ENCODE results near the gene PHLDA1. TPM values are rescaled to one million over a fixed set of nuclear protein-coding genes. Genes with fewer than 3 reads are reported as not detected.

PHLDA1 gene
- total and polyA plus RNA-seq, 9 of the 15 experiments (the other 6 are each of a cell fraction or from before 2014, with no cell fraction given) = 0.15 to 2.9 (median 0.54) TPM

- H3K79me2 ChIP-seq (ENCODE audit: control insufficient read depth, insufficient read depth, low read length) = no peaks in the 10 kb centered on the region
- CTCF ChIA-PET (ENCODE audit: low intra/inter-chr PET ratio) = no interaction called here
- no peak overlapping the region for H3K27ac ChIP-seq (ENCODE audit: extremely low read depth, low read depth, low read length)
- POLR2A ChIA-PET = no interaction called here
- WGBS (ENCODE audit: insufficient coverage, low coverage, missing lambda C conversion rate) = 30% methylated on average over 10 of the region's 10 CpGs
- no peak for FAIRE-seq
- H4K20me1 ChIP-seq (replicated peaks; ENCODE audit: control insufficient read depth, insufficient read depth, low read length) = no peaks in the 10 kb centered on the region
- H3K4me1 ChIP-seq (replicated peaks in 1 of 2; ENCODE audit: control insufficient read depth in 2 of 2, insufficient read depth in 2 of 2, low read length in 2 of 2) = peaks cover 0 to 15% of the 10 kb centered on the region in 2 experiments; a peak in 3 of 5 replicates
- intact Hi-C loops (cut with micrococcal nuclease) = no loop called here
- no peak overlapping the region for H3K4me2 ChIP-seq (ENCODE audit: insufficient read depth, low read length)
- H3K9me1 ChIP-seq (ENCODE audit: control insufficient read depth, insufficient read depth, low read length) = no peaks in the 10 kb centered on the region
- no peak for DNase-seq (ENCODE audit: extremely low read depth in 1 of 4, low spot score in 3 of 4)
- H3K27me3 ChIP-seq (ENCODE audit: control insufficient read depth in 2 of 2, insufficient read depth in 2 of 2, low read length in 2 of 2) = peaks cover 0 to 4% of the 10 kb centered on the region in 2 experiments; a peak in 2 of 5 replicates
- H2AFZ ChIP-seq (ENCODE audit: low read depth, low read length) = no peak overlapping the region
- no peaks in the 10 kb centered on the region for H3K9me3 ChIP-seq (replicated peaks; ENCODE audit: control insufficient read depth, insufficient read depth, low read depth, low read length)
- no peak overlapping the region for H3K9ac ChIP-seq (ENCODE audit: insufficient read depth in 1 of 2, low read depth in 2 of 2, low read length in 2 of 2)
- in situ Hi-C loops (cut with MboI) = no loop called here
- H3K4me3 ChIP-seq = no peak overlapping the region
- no peaks in the 10 kb centered on the region for H3K36me3 ChIP-seq (ENCODE audit: control insufficient read depth, insufficient read depth, low read length)
- no TSS peak for BruUV-seq (replicated peaks)
- no peak for ATAC-seq
- TF ChIP-seq, protein P1, sequence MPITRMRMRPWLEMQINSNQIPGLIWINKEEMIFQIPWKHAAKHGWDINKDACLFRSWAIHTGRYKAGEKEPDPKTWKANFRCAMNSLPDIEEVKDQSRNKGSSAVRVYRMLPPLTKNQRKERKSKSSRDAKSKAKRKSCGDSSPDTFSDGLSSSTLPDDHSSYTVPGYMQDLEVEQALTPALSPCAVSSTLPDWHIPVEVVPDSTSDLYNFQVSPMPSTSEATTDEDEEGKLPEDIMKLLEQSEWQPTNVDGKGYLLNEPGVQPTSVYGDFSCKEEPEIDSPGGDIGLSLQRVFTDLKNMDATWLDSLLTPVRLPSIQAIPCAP (CRISPR knock-in tag; IDR thresholded peaks at IDR 0.05; ENCODE audit: borderline replicate concordance) = no peak
- no peak for TF ChIP-seq ZNF408 (CRISPR knock-in tag; IDR thresholded peaks at IDR 0.05; ENCODE audit: low read depth)
- no peak for TF ChIP-seq STAT5A (IDR thresholded peaks at IDR 0.05; ENCODE audit: borderline replicate concordance, low read length)
- TF ChIP-seq MTF1 (CRISPR knock-in tag; IDR thresholded peaks at IDR 0.05; ENCODE audit: borderline replicate concordance) = no peak
- no peak for TF ChIP-seq MCM2 (IDR thresholded peaks at IDR 0.05; ENCODE audit: low read depth)
- TF ChIP-seq JUN (IDR thresholded peaks at IDR 0.05; ENCODE audit: borderline replicate concordance, low read depth, low read length) = no peak
- no peak for TF ChIP-seq JUN (CRISPR knock-in tag; IDR thresholded peaks at IDR 0.05; ENCODE audit: borderline replicate concordance)
- TF ChIP-seq MAFG (tag; conservative IDR thresholded peaks at IDR 0.05) = no peak
- TF ChIP-seq ZBTB49 (CRISPR knock-in tag; IDR thresholded peaks at IDR 0.05; ENCODE audit: borderline replicate concordance) = no peak
- no peak for TF ChIP-seq MNT (conservative IDR thresholded peaks at IDR 0.05)
- no peak for TF ChIP-seq ATF7 (IDR thresholded peaks at IDR 0.05)
- no peak for TF ChIP-seq ZFP91 (CRISPR knock-in tag; IDR thresholded peaks at IDR 0.05)
- no peak for TF ChIP-seq HMBOX1 (IDR thresholded peaks at IDR 0.05)
Observed at GRCh38 chr12:75981247-75982168, 50.1 kb downstream of the PHLDA1 start.

Measured in K562 (cell line).